Measurements from ENCODE around the gene IFNAR2.
A peak's percentile ranks its signal among the peaks of the same experiment; 100 is the strongest.

Gene IFNAR2

GRCh38 chr21:33279330-33279820 lies 49.6 kb downstream of the IFNAR2 start:
- ChIA-PET POLR2A (no interaction called here), CTCF (interaction anchor here (0.6 to 0.9 kb wide), 2 partner anchors 82 to 158 kb away, joined by 3 read pairs; no protein-coding TSS in a partner anchor)
- DNase-seq (ENCODE audit: extremely low spot score): no peak
- TF ChIP-seq TARDBP (IDR thresholded peaks at IDR 0.05) (no peak), CTBP1 (IDR thresholded peaks at IDR 0.05; ENCODE audit: borderline replicate concordance) (no peak), LEF1 (IDR thresholded peaks at IDR 0.05; ENCODE audit: borderline replicate concordance) (no peak), PKNOX1 (IDR thresholded peaks at IDR 0.05) (peak; percentile 28), SUZ12 (IDR thresholded peaks at IDR 0.05) (no peak)
